ENCODE results near the gene RAB3C. TPM values are rescaled to one million over a fixed set of nuclear protein-coding genes. Genes with fewer than 3 reads are reported as not detected.

The RAB3C gene
- total and polyA plus RNA-seq, 2 donors (not counting 1 experiment from before 2014, with no cell fraction given), result not detected

- no peaks in the 10 kb centered on the region for H4K20me1 ChIP-seq (ENCODE audit: control insufficient read depth, extremely low read depth, insufficient read depth, low read length)
- DNase-seq (ENCODE audit: low read depth in 2 of 2), result no peak
- H3K9me3 ChIP-seq (ENCODE audit: control insufficient read depth, insufficient read depth, low read depth, low read length), result no peaks in the 10 kb centered on the region
- no peak overlapping the region for H3K27ac ChIP-seq (ENCODE audit: insufficient read depth, low read length)
- no peak overlapping the region for H2AFZ ChIP-seq (ENCODE audit: low read length)
- H3K9ac ChIP-seq (ENCODE audit: insufficient read depth, low read length), result no peak overlapping the region
- no peaks in the 10 kb centered on the region for H3K27me3 ChIP-seq (ENCODE audit: control insufficient read depth, insufficient read depth, low read length)
- H3K36me3 ChIP-seq (ENCODE audit: control insufficient read depth, insufficient read depth, low read length), result no peaks in the 10 kb centered on the region
- H3K4me2 ChIP-seq (ENCODE audit: extremely low read depth, insufficient read depth, low read length), result no peak overlapping the region
- TF ChIP-seq, protein P1, sequence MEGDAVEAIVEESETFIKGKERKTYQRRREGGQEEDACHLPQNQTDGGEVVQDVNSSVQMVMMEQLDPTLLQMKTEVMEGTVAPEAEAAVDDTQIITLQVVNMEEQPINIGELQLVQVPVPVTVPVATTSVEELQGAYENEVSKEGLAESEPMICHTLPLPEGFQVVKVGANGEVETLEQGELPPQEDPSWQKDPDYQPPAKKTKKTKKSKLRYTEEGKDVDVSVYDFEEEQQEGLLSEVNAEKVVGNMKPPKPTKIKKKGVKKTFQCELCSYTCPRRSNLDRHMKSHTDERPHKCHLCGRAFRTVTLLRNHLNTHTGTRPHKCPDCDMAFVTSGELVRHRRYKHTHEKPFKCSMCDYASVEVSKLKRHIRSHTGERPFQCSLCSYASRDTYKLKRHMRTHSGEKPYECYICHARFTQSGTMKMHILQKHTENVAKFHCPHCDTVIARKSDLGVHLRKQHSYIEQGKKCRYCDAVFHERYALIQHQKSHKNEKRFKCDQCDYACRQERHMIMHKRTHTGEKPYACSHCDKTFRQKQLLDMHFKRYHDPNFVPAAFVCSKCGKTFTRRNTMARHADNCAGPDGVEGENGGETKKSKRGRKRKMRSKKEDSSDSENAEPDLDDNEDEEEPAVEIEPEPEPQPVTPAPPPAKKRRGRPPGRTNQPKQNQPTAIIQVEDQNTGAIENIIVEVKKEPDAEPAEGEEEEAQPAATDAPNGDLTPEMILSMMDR (conservative IDR thresholded peaks at IDR 0.05 in 1 of 2, IDR thresholded peaks at IDR 0.05 in 1 of 2; ENCODE audit: low read depth in 1 of 2, low read length in 2 of 2), result no peak
- TF ChIP-seq EZH2 (IDR thresholded peaks at IDR 0.05; ENCODE audit: low read length, missing control alignments), result no peak
- no peaks in the 10 kb centered on the region for H3K79me2 ChIP-seq (ENCODE audit: control insufficient read depth, insufficient read depth, low read length)
- H3K4me3 ChIP-seq (replicated peaks in 1 of 4; ENCODE audit: control extremely low read depth in 1 of 4, insufficient read depth in 1 of 4, low read depth in 3 of 4, low read length in 4 of 4), result no peak overlapping the region
- no peaks in the 10 kb centered on the region for H3K4me1 ChIP-seq (ENCODE audit: control insufficient read depth, extremely low read depth, insufficient read depth, low read length)
These were observed 99.1 kb downstream of the RAB3C start for GRCh38 chr5:58681943-58682342.

- no peaks in the 10 kb centered on the region for H3K9me3 ChIP-seq (ENCODE audit: control insufficient read depth, insufficient read depth, low read depth, low read length)
These were observed 100.7 kb downstream of the RAB3C start for GRCh38 chr5:58683567-58683966.

GRCh38 chr5:58687079-58687478 is 104.2 kb downstream of the RAB3C start:
- no peak overlapping the region for H3K4me2 ChIP-seq (ENCODE audit: extremely low read depth, insufficient read depth, low read length)
- no peaks in the 10 kb centered on the region for H3K4me1 ChIP-seq (ENCODE audit: control insufficient read depth, extremely low read depth, insufficient read depth, low read length)
- no peaks in the 10 kb centered on the region for H3K27me3 ChIP-seq (ENCODE audit: control insufficient read depth, insufficient read depth, low read length)
- peaks cover 2% of the 10 kb centered on the region for H4K20me1 ChIP-seq (ENCODE audit: control insufficient read depth, extremely low read depth, insufficient read depth, low read length)
- H3K4me3 ChIP-seq (replicated peaks in 1 of 4; ENCODE audit: control extremely low read depth in 1 of 4, insufficient read depth in 1 of 4, low read depth in 3 of 4, low read length in 4 of 4), result no peak overlapping the region
- no peak overlapping the region for H2AFZ ChIP-seq (ENCODE audit: low read length)
- no peak for DNase-seq (ENCODE audit: low read depth in 2 of 2)
- no peaks in the 10 kb centered on the region for H3K36me3 ChIP-seq (ENCODE audit: control insufficient read depth, insufficient read depth, low read length)
- no peak overlapping the region for H3K27ac ChIP-seq (ENCODE audit: insufficient read depth, low read length)
- no peak overlapping the region for H3K9ac ChIP-seq (ENCODE audit: insufficient read depth, low read length)
- no peaks in the 10 kb centered on the region for H3K9me3 ChIP-seq (ENCODE audit: control insufficient read depth, insufficient read depth, low read depth, low read length)
- TF ChIP-seq, protein P1 (conservative IDR thresholded peaks at IDR 0.05 in 1 of 2, IDR thresholded peaks at IDR 0.05 in 1 of 2; ENCODE audit: low read depth in 1 of 2, low read length in 2 of 2), result no peak
- no peak for TF ChIP-seq EZH2 (IDR thresholded peaks at IDR 0.05; ENCODE audit: low read length, missing control alignments)
- H3K79me2 ChIP-seq (ENCODE audit: control insufficient read depth, insufficient read depth, low read length), result no peaks in the 10 kb centered on the region

More at GRCh38 chr5:58683567-58683966, 100.7 kb downstream of the RAB3C start:
- no peaks in the 10 kb centered on the region for H3K36me3 ChIP-seq (ENCODE audit: control insufficient read depth, insufficient read depth, low read length)
- no peak overlapping the region for H3K27ac ChIP-seq (ENCODE audit: insufficient read depth, low read length)
- H3K27me3 ChIP-seq (ENCODE audit: control insufficient read depth, insufficient read depth, low read length), result no peaks in the 10 kb centered on the region
- TF ChIP-seq EZH2 (IDR thresholded peaks at IDR 0.05; ENCODE audit: low read length, missing control alignments), result no peak
- TF ChIP-seq, protein P1 (conservative IDR thresholded peaks at IDR 0.05 in 1 of 2, IDR thresholded peaks at IDR 0.05 in 1 of 2; ENCODE audit: low read depth in 1 of 2, low read length in 2 of 2), result no peak
- H3K9ac ChIP-seq (ENCODE audit: insufficient read depth, low read length), result no peak overlapping the region
- no peak overlapping the region for H3K4me3 ChIP-seq (replicated peaks in 1 of 4; ENCODE audit: control extremely low read depth in 1 of 4, insufficient read depth in 1 of 4, low read depth in 3 of 4, low read length in 4 of 4)
- no peak overlapping the region for H3K4me2 ChIP-seq (ENCODE audit: extremely low read depth, insufficient read depth, low read length)
- H3K4me1 ChIP-seq (ENCODE audit: control insufficient read depth, extremely low read depth, insufficient read depth, low read length), result no peaks in the 10 kb centered on the region
- H4K20me1 ChIP-seq (ENCODE audit: control insufficient read depth, extremely low read depth, insufficient read depth, low read length), result no peaks in the 10 kb centered on the region
- DNase-seq (ENCODE audit: low read depth in 2 of 2), result no peak
- no peaks in the 10 kb centered on the region for H3K79me2 ChIP-seq (ENCODE audit: control insufficient read depth, insufficient read depth, low read length)
- H2AFZ ChIP-seq (ENCODE audit: low read length), result no peak overlapping the region
